HG03571 (cell line): Measurements from ENCODE around the gene SYT2.

Source experiments
- ATAC-seq: cut with Tn5 transposase; IDR thresholded peaks from one replicate; pipeline ENCODE4 v1.9.1; 2021; ENCODE audit not compliant: unreplicated experiment

The SYT2 gene

DNA sequence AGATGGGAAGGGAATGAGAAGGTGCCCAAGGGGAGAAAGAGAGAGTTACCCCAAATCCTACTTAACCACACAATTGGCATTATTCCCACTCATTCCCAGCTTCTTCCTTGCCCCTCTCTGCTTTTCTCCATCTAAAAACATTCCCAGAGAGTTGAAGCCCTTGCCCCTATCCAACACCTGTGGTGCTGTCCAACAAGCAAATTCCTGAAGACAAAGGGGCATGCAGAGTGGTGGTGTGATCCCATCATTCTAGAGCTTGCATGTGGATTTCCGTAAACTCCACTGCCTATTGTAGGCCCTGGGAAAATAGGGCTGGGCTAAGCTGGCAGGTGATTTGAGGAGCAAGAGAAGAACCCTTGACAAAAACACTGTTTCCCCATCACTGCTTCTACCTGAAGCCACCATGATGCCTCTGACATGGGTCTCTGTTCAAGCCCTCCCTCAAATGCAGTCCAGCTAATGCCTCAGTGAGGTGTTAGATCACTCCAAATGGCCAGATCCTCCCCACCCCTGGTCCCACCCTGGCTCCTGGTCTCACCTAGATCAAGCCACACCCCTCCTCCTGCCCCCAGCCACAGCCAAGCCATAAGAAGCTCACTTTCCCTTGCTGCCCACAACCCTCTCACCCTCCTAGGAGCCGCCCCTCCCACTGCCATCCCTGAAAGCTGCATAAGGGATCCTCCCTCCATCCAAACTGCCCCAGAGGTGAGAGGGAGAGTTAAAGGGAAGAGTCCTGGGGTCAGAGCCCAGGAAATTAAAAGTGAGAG, 29.5 kb downstream of the SYT2 start:
- ATAC-seq: no peak

- no peak for ATAC-seq
Observed at GRCh38 chr1:202679406-202680177, 30.7 kb downstream of the SYT2 start.

DNA sequence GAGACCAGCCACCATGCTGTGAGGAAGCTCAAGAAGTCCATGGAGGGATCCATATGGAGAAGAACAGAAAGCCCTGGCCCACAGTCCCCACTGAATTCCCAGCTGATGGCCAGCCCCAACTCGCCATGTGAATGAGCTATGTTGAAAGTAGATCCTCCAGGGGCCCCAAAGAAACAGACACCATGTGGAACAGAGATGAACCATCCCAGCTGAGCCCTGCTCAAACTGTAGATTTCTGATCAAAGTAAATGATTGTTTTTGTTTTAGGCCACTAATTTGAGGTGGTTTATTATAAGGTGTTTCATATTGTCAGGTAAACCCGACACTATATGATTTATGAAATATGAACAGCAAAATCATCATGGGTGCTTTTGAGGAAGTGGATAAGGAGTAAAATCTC, 32.8 kb downstream of the SYT2 start:
- no peak for ATAC-seq

- ATAC-seq: no peak
Observed at GRCh38 chr1:202673531-202673930, 36.7 kb downstream of the SYT2 start.

GRCh38 chr1:202671399-202671798, 38.9 kb downstream of the SYT2 start:
- no peak for ATAC-seq

- ATAC-seq: no peak
Observed at GRCh38 chr1:202665417-202665816, 44.8 kb downstream of the SYT2 start.

- no peak for ATAC-seq
Observed at GRCh38 chr1:202664083-202664482, 46.2 kb downstream of the SYT2 start.

GRCh38 chr1:202663131-202663530, 47.1 kb downstream of the SYT2 start:
- ATAC-seq: no peak

DNA sequence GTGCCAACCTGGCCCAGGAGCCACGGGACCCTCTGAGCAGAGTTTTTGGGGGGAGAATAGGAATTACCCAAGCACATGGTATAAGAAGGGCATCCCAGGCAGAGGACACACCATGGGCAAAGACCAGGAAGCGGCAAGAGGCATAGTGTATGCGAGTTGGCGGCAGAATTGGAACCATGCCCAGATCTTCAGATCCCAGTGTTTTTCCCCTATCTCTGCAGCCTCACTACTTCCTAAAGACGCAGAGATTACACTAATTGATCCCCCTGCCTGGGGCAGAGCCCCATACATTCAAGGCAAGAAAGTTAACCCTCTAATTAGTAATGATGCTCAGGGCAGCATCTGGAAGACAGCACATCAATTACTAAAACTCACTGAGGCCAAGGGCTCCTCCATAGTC, 48.2 kb downstream of the SYT2 start:
- ATAC-seq: no peak

DNA sequence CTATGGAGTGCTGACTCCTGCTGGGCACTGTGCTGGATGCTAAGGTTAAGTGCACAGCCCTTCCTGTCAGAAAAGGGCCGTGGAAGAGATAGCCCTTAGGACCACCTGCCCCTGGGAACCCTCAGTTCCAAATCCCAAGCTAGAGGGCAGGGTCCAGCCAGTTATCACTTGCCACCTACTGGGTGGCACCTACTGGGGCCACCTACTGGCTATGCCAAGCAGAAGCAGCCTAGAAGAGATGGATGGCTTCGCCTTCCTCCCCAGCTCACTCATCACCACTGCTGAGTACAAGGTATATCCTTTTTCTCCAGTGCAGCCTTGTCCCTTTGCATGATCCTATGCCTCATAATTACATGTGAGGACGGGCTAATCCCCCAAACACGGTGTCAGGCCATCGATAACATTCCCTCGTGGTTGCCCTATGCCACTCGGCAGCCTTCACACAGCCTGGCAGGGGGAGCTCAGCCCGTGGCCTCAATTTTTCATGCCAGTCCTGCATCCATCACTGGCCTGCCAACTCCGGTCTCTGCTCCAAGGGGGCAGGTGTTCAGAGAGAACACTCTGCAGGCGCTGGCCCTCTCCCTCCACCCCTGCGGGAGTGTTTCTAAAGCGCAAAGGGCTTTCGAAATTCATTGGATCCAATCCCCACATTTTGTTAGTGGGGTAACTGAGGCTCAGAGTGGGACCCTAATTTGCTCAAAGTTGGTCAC, 49.0 kb downstream of the SYT2 start:
- ATAC-seq: no peak

DNA sequence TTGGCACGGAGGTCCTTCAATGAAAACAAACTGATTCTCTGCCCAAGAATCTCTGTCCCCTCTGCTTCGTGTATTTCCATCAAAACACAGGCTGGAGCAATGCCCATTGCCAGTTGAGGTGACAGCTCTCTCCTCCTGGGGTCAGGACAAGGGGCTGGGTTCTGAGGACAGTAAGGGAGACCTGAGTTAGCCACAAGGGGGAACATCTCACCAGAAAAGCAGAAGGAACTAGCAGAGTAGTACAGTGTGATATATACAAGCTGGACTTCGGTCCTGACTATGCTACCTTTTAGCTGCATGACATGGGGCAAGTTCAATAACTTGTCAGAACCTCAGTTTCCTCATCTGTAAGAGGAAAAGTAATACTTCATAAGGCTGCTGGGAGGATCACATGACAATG, 50.3 kb downstream of the SYT2 start:
- no peak for ATAC-seq

DNA sequence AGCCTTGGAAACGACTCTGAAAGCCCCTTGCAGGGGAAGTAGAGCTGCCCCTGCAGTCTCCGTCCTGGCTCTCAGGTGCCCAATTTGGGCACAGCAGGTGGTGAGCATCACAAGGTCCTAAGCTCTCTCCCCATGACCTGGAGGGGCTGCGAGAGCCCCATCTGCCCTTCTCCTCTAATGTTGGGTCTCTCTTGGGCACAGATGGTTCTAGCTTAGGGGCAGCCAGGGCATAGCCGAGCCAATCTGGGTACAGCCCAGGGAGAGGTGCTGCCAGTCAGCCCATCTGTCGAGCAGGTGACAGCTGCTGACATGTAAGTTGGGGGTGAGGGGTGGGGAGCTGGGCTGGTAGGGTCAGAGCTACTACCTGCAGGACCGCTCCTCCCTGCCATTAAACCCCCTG, 50.7 kb downstream of the SYT2 start:
- no peak for ATAC-seq

DNA sequence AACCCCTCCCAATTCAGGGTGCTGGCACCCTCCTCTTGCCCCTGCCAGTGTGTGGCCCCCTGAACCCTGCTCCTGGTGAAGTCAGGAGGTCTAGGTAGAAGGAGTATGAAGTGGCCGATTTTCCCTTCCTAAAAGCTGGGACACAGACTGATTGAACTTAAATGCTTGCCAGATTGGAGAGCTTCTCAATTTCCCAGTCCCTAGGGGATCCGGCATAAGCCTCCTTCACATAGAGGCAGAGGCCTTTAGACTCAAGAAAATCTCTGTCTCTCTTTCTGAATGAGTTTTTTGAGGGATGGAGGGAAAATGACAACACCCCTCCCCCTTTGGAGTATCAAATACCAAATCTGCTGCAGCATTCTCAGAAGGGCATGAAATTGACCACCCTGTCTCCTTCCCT, 51.5 kb downstream of the SYT2 start:
- ATAC-seq: no peak

GRCh38 chr1:202658251-202658759, 51.9 kb downstream of the SYT2 start:
- ATAC-seq: no peak

GRCh38 chr1:202656951-202657646, 53.2 kb downstream of the SYT2 start:
- no peak for ATAC-seq

DNA sequence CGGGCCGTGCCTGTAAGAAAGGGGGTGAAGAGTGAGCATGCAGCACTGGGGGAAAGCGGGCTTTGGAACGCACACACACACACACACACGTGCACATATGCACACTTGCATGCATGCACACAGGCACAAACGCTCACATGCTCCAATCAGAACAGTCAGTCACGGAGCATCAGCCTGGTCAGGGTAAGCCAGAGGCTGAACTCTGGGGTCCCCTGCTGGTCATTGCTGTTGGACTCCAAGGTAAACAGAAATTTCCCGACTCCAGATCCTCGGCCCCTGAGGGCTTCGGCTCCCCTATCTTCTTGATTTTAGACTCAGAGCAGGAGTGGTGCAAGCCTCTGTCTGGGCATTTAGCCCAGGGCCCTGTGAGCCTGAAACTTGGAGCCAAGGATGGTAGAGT, 54.2 kb downstream of the SYT2 start:
- ATAC-seq: no peak

- ATAC-seq: no peak
Observed at GRCh38 chr1:202654079-202654478, 56.2 kb downstream of the SYT2 start.

- no peak for ATAC-seq
Observed at GRCh38 chr1:202649553-202650392, 60.5 kb downstream of the SYT2 start.

DNA sequence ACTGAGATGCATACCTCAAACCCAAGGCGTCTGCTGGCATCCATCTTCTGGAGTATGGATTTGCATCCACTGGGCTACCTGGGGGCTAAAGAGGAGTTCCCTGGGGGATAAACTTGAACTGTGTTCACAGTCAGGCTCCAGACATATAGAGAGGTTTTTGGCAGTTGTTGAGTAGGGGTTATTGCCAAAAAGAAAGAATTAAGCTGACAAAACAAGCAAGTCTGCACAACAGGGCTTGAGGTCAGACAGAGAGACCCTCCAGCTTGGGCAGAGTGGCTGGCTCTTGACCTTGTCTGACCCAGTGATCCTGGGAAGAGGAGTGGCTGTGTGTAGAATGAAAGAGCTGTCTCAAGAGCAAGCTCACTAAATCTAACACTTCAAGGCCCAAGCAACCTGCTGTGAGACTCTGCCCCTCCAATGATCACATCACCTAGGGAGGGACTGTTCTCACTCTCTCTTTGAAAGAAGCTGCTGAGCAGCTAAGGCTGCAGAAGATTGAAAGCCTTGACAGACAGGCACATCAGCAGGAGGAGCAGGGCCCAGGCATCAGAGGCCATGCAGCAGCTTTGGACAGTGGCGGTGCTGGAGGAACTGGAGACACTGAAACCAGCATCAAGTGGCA, 61.5 kb downstream of the SYT2 start:
- no peak for ATAC-seq

GRCh38 chr1:202645097-202645476, 65.2 kb downstream of the SYT2 start:
- ATAC-seq: no peak
